ENCODE results near the gene EXOC8.

Gene EXOC8

DNA sequence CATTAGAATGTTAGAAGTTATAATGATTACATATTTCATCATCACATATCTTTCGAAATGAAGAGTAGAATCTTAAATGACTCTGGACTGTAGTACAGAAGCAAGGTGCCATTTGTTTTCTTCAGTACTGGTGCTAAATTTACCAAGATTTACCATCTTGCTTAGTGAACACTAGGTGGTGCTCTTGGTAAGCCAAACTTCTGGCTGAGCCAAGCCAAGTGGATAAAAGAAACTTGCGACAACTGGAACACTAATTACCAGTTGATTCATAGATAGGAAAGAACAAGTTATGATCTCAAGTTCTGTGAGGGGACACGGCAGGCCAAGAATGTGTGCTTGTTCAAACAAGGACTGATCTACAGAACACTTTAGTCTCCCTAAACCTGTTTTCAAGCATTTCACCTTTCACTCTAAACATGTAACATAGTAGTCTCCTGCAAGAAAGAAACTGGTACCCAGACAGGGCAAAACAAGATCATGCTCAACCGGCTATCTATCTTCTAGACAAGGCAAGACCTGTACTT, 20.2 kb upstream of the EXOC8 start:
- no peaks in the 10 kb centered on the region for H3K27me3 ChIP-seq
- H3K9me3 ChIP-seq: no peaks in the 10 kb centered on the region
- TF ChIP-seq, protein P1, sequence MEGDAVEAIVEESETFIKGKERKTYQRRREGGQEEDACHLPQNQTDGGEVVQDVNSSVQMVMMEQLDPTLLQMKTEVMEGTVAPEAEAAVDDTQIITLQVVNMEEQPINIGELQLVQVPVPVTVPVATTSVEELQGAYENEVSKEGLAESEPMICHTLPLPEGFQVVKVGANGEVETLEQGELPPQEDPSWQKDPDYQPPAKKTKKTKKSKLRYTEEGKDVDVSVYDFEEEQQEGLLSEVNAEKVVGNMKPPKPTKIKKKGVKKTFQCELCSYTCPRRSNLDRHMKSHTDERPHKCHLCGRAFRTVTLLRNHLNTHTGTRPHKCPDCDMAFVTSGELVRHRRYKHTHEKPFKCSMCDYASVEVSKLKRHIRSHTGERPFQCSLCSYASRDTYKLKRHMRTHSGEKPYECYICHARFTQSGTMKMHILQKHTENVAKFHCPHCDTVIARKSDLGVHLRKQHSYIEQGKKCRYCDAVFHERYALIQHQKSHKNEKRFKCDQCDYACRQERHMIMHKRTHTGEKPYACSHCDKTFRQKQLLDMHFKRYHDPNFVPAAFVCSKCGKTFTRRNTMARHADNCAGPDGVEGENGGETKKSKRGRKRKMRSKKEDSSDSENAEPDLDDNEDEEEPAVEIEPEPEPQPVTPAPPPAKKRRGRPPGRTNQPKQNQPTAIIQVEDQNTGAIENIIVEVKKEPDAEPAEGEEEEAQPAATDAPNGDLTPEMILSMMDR (IDR thresholded peaks at IDR 0.05): peak; percentile 68
- peaks cover 34% of the 10 kb centered on the region for H3K36me3 ChIP-seq
- H3K27ac ChIP-seq: peak overlapping the region; percentile 43
- no peak overlapping the region for H3K4me3 ChIP-seq (ENCODE audit: low read depth in 1 of 2, low read length in 1 of 2)
- peaks cover 4 to 5% of the 10 kb centered on the region in 2 experiments for H3K4me1 ChIP-seq (ENCODE audit: control insufficient read depth in 1 of 2, insufficient read depth in 1 of 2, low read depth in 1 of 2, low read length in 1 of 2)

DNA sequence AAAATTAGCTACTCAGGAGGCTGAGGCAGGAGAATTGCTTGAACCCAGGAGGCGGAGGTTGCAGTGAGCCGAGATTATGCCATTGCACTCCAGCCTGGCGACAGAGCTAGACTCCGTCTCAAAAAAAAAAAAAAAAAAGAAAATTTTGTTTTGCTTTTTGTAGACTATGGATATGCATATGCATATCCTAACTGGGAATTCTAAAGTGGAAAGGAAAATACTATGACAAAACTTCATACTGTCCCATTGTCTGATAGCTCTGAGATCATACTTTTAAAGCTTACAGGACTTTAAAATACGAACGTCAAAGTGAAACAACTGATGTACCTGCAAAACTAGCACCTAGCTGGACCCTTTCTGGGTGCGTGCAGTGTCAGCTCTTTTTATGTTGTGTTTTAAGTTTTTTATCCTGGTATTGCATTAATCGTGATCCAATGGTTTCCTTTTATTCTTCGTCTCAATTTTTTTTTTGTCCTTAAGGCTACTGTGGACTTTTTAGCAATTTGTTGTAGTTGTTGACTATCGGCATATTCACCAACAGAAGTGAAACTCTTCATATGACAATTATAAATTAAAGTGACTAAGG, 19.6 kb upstream of the EXOC8 start:
- H3K4me3 ChIP-seq (ENCODE audit: low read depth in 1 of 2, low read length in 1 of 2): no peak overlapping the region
- TF ChIP-seq, protein P1 (IDR thresholded peaks at IDR 0.05): no peak

DNA sequence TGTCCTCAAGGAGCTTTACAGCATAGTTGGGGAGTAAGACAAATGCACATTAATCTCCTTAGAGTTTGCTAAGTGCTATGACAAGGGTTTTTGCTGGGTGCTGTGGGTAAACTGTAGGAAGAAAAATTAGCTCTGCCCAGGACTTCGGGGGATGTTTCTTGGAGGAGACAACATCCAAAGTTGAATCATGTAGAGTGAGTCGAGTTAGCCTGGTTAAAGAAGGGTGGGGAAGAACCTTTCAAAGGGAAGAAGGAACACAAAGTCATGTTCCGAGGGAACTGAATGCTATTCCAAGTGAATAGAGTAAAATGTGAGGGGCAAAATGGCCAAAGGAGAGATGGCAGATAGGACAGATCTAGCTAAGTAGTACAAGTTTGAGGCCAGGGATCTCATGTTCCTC, 17.5 kb upstream of the EXOC8 start:
- TF ChIP-seq, protein P1 (IDR thresholded peaks at IDR 0.05): no peak
- Histone ChIP-seq H3K4me1 (ENCODE audit: control insufficient read depth in 1 of 2, insufficient read depth in 1 of 2, low read depth in 1 of 2, low read length in 1 of 2) (peaks cover 4 to 5% of the 10 kb centered on the region in 2 experiments), H3K4me3 (ENCODE audit: low read depth in 1 of 2, low read length in 1 of 2) (no peak overlapping the region), H3K9me3 (no peaks in the 10 kb centered on the region), H3K36me3 (peaks cover 42% of the 10 kb centered on the region), H3K27ac (peak overlapping the region; percentile 6), H3K27me3 (no peaks in the 10 kb centered on the region)

More for the DNA sequence above, 19.6 kb upstream of the EXOC8 start:
- no peaks in the 10 kb centered on the region for H3K9me3 ChIP-seq
- H3K36me3 ChIP-seq: peaks cover 34% of the 10 kb centered on the region
- no peaks in the 10 kb centered on the region for H3K27me3 ChIP-seq
- H3K27ac ChIP-seq: no peak overlapping the region
- peaks cover 4 to 5% of the 10 kb centered on the region in 2 experiments for H3K4me1 ChIP-seq (ENCODE audit: control insufficient read depth in 1 of 2, insufficient read depth in 1 of 2, low read depth in 1 of 2, low read length in 1 of 2)

DNA sequence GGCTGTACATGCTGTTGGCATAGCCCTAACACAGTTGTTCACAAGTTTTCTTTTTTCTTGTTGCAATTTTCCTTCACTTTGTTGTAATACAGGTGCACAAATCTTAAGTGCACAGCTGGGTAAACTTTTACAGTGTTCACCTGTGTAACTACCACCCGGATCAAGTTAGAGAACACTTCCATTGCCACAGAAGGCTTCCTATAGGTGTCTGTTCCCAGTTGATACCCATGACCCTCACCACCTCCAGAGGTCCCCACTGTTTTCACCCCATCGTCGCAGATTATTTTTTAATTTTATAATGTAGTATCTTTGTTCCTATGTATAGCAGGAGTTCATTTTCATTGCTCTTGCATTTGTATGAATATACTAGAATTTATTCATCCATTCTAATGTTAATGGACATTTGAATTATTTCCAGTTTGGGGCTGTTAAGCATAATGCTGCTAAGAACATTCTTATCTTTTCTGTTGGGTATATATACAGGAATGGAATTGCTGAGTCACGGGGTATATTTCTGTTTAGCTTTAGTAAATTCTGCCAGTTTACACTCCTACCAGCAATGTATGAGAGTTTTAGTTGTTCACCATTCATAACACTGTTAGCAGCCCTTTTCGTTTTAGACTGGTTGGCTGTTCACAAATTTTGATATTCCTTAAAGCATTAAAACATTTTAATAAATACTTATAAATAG, 16.8 kb upstream of the EXOC8 start:
- Histone ChIP-seq H3K4me1 (ENCODE audit: control insufficient read depth in 1 of 2, insufficient read depth in 1 of 2, low read depth in 1 of 2, low read length in 1 of 2) (peaks cover 4 to 5% of the 10 kb centered on the region in 2 experiments), H3K4me3 (ENCODE audit: low read depth in 1 of 2, low read length in 1 of 2) (no peak overlapping the region), H3K27ac (no peak overlapping the region), H3K27me3 (no peaks in the 10 kb centered on the region), H3K9me3 (no peaks in the 10 kb centered on the region), H3K36me3 (peaks cover 45% of the 10 kb centered on the region)
- TF ChIP-seq, protein P1 (IDR thresholded peaks at IDR 0.05): no peak

DNA sequence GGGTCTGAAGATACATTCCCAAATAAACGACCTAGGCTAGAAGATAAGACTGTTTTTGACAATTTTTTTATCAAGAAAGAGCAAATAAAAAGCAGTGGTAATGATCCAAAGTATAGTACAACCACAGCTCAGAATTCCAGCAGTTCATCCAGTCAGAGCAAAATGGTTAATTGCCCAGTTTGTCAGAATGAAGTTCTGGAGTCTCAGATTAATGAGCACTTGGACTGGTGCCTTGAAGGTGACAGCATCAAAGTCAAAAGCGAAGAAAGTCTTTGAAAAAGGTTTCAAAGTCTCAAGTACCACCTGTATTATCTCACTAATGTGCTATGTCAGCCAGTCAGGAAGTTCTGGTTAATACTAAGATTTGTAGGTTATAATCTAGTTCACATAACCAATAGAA, 15.4 kb upstream of the EXOC8 start:
- H3K4me1 ChIP-seq (ENCODE audit: control insufficient read depth in 1 of 2, insufficient read depth in 1 of 2, low read depth in 1 of 2, low read length in 1 of 2): peaks cover 0 to 5% of the 10 kb centered on the region in 2 experiments
- H3K9me3 ChIP-seq: no peaks in the 10 kb centered on the region
- H3K4me3 ChIP-seq (ENCODE audit: low read depth in 1 of 2, low read length in 1 of 2): no peak overlapping the region
- H3K36me3 ChIP-seq: peaks cover 59% of the 10 kb centered on the region
- TF ChIP-seq, protein P1 (IDR thresholded peaks at IDR 0.05): no peak
- H3K27ac ChIP-seq: no peak overlapping the region
- no peaks in the 10 kb centered on the region for H3K27me3 ChIP-seq

Data from neutrophil (primary cell).